GM12878 (cell line): Measurements from ENCODE around the gene TEX10. TPM values are rescaled to one million over a fixed set of nuclear protein-coding genes. Genes with fewer than 3 reads are reported as not detected.

Experiments
- ATAC-seq: fragments of 200-7000 bp; cut with Tn5 transposase; 3 replicates; pipeline ENCODE4 v1.9.1; 2020; ENCODE audit warnings: mild to moderate bottlenecking, moderate library complexity
- BruUV-seq: library from RNA; stranded (reverse); fragments of 400-500 nt; replicated peaks from 2 replicates; lab custom pipeline; 2021; lab: Mats Ljungman, UMichigan
- CTCF ChIA-PET: fragments of 300-600 bp; sonication (Branson Sonifier 250); formaldehyde crosslinking; extraction: SDS; loops from one replicate; lab custom pipeline; 2021; ENCODE audit warnings: inconsistent platforms; lab: Yijun Ruan, JAX
- POLR2A ChIA-PET: fragments of 350-600 bp; formaldehyde crosslinking; extraction: SDS; loops from one replicate; lab custom pipeline; 2021; ENCODE audit warnings: inconsistent platforms; lab: Charles Lee
- RAD21 ChIA-PET: fragments of 300-600 bp; sonication (Branson Sonifier 250); formaldehyde crosslinking; loops from one replicate; lab custom pipeline; 2023; ENCODE audit warnings: antibody characterized with exemption; ENCODE audit not compliant: unreplicated experiment; lab: Charles Lee
- SMC1A ChIA-PET: fragments of 300-600 bp; sonication (Branson Sonifier 250); formaldehyde crosslinking; loops from one replicate; lab custom pipeline; 2023; ENCODE audit not compliant: unreplicated experiment, uncharacterized antibody; lab: Charles Lee
- DNase-seq: peaks from one replicate; pipeline ENCODE4 v3.0.0-alpha.2; 2011; ENCODE audit warnings: low read depth, low spot score
- FAIRE-seq: peaks from 3 replicates; lab custom pipeline; 2011; peaks lifted over from hg19 to GRCh38; lab: Jason Lieb, UNC
- H2AFZ ChIP-seq: 2 replicates; pipeline ENCODE4 v1.6.0; 2011; ENCODE audit warnings: low read depth, low read length, control low read depth; ENCODE audit not compliant: control insufficient read depth
- H3K27ac ChIP-seq: 2 replicates; pipeline ENCODE4 v1.5.1; 2011; ENCODE audit warnings: control low read depth; ENCODE audit not compliant: control insufficient read depth, insufficient read depth
- H3K27me3 ChIP-seq, 2 experiments: replicated peaks in 1 of 2; 2 replicates each; pipeline versions ENCODE4 v1.6.0 to v1.6.1; 2011; ENCODE audit warnings: low read length in 1 of 2; ENCODE audit not compliant: control insufficient read depth in 2 of 2, insufficient read depth in 2 of 2
- H3K36me3 ChIP-seq, 2 experiments: 2 replicates each; pipeline ENCODE4 v1.5.1; 2011; ENCODE audit warnings: low read length in 1 of 2; ENCODE audit not compliant: control insufficient read depth in 2 of 2, insufficient read depth in 2 of 2
- H3K4me1 ChIP-seq: 2 replicates; pipeline ENCODE4 v1.6.1; 2011; ENCODE audit warnings: mild to moderate bottlenecking, low read length, moderate library complexity, mixed read lengths; ENCODE audit not compliant: control insufficient read depth, insufficient read depth
- H3K4me2 ChIP-seq: 2 replicates; pipeline ENCODE4 v1.6.0; 2011; ENCODE audit warnings: control low read depth; ENCODE audit not compliant: control insufficient read depth, insufficient read depth
- H3K4me3 ChIP-seq: fragments of 200-600 bp; sonication (generic); 2 replicates; pipeline ENCODE4 v1.5.1; 2016
- H3K79me2 ChIP-seq: 2 replicates; pipeline ENCODE4 v1.6.0; 2011; ENCODE audit warnings: low read length; ENCODE audit not compliant: control insufficient read depth, insufficient read depth
- H3K9ac ChIP-seq: 2 replicates; pipeline ENCODE4 v1.8.0; 2011; ENCODE audit warnings: low read length, control low read depth, mixed read lengths; ENCODE audit not compliant: control insufficient read depth, insufficient read depth
- H3K9me3 ChIP-seq: replicated peaks from 3 replicates; pipeline ENCODE4 v1.5.1; 2011; ENCODE audit warnings: mild to moderate bottlenecking, low read length; ENCODE audit not compliant: control insufficient read depth, insufficient read depth
- H4K20me1 ChIP-seq: 2 replicates; pipeline ENCODE4 v1.6.0; 2011; ENCODE audit not compliant: control insufficient read depth, insufficient read depth
- CHD1 ChIP-seq: IDR thresholded peaks from 2 replicates; pipeline ENCODE4 v1.6.1; 2012; ENCODE audit warnings: low read depth, low read length, improper control_type of control experiment
- ETV6 ChIP-seq, 2 experiments: fragments of 450-650 bp in 1 of 2; IDR thresholded peaks in 1 of 2; conservative IDR thresholded peaks in 1 of 2; 2 replicates each; pipeline ENCODE4 v1.6.1; 2014; ENCODE audit warnings: antibody characterized with exemption in 1 of 2, borderline replicate concordance in 1 of 2, low read depth in 1 of 2, mild to moderate bottlenecking in 1 of 2, moderate library complexity in 1 of 2
- RAD51 ChIP-seq: fragments of 450-650 bp; IDR thresholded peaks from 2 replicates; pipeline ENCODE4 v1.6.1; 2016; ENCODE audit warnings: moderate library complexity, mild to moderate bottlenecking, inconsistent platforms
- SIN3A ChIP-seq: IDR thresholded peaks from 2 replicates; pipeline ENCODE4 v1.6.1; 2012; ENCODE audit warnings: low read depth, low read length, improper control_type of control experiment
- SMAD5 ChIP-seq: IDR thresholded peaks from 2 replicates; pipeline ENCODE4 v1.6.1; 2016; ENCODE audit warnings: antibody characterized with exemption, low read depth
- SREBF2 ChIP-seq: IDR thresholded peaks from 2 replicates; pipeline ENCODE4 v1.6.1; 2012; ENCODE audit warnings: mild to moderate bottlenecking, low read length
- ZNF207 ChIP-seq: fragments of 450-650 bp; IDR thresholded peaks from 2 replicates; pipeline ENCODE4 v1.6.1; 2014; ENCODE audit warnings: antibody characterized with exemption, mild to moderate bottlenecking, borderline replicate concordance
- WGBS: methylation state at CpG from one replicate; pipeline ENCODE4 v1.1.6; 2016; ENCODE audit warnings: low lambda C conversion rate; ENCODE audit not compliant: insufficient replicate concordance, insufficient coverage; ENCODE audit errors: missing lambda C conversion rate; 5-methylcytosine and 5-hydroxymethylcytosine counted together
- in situ Hi-C: fragments of 300-500 bp; cut with MboI; formaldehyde crosslinking; loops from 9 replicates; pipeline ENCODE4 v1.14.3; 2018; ENCODE audit warnings: mixed read lengths
- intact Hi-C: fragments of 100-400 bp; cut with micrococcal nuclease; formaldehyde crosslinking; loops from one replicate; pipeline ENCODE4 v1.14.2; 2022; ENCODE audit not compliant: unreplicated experiment
- polyA plus RNA-seq, 11 experiments: library from polyadenylated mRNA; depleted of rRNA in 4 of 11; unstranded in 6 of 11; stranded (reverse) in 5 of 11; fragments of >200 nt; fragmentation: Nextera tagmentation in 4 of 11; fragmentation: Illumina TruSeq in 1 of 11; extraction: Ambion mirVana in 4 of 11; extraction: Trizol in 1 of 11; gene quantifications; 1 replicate in 1 of 11; 2 replicates in 10 of 11; pipeline versions ENCODE4 v1.2.1 to v1.2.3, GENCODE V29; 2011 to 2016; ENCODE audit warnings: inconsistent platforms in 2 of 11, missing spikeins in 2 of 11, low read depth in 1 of 11
- total RNA-seq, 4 experiments: library from RNA; depleted of rRNA in 3 of 4; stranded (reverse); fragments of >200 nt in 3 of 4; fragmentation: Illumina TruSeq in 1 of 4; extraction: Trizol in 1 of 4; gene quantifications; 2 replicates each; pipeline versions ENCODE4 v1.2.1 to v1.2.3, GENCODE V29; 2013 to 2021
- TF ChIP-seq, protein P1 (sequence below): fragments of 150-350 bp; IDR thresholded peaks from 2 replicates; pipeline ENCODE4 v1.6.1; 2016; ENCODE audit warnings: low read depth, low read length
- TF ChIP-seq, protein P2 (sequence below): fragments of 450-650 bp; IDR thresholded peaks from 2 replicates; pipeline ENCODE4 v1.6.1; 2017; ENCODE audit warnings: low read depth, mild to moderate bottlenecking, moderate library complexity
- TF ChIP-seq, protein P3 (sequence below), 3 experiments: IDR thresholded peaks in 2 of 3; conservative IDR thresholded peaks in 1 of 3; 2 replicates each; pipeline ENCODE4 v1.5.1; 2011; ENCODE audit warnings: low read depth in 3 of 3, low read length in 3 of 3, mild to moderate bottlenecking in 3 of 3, control low read depth in 2 of 3, moderate library complexity in 2 of 3, inconsistent platforms in 1 of 3, mixed read lengths in 1 of 3; ENCODE audit not compliant: control insufficient read depth in 2 of 3, insufficient read depth in 1 of 3; ENCODE audit errors: extremely low read depth in 1 of 3

TEX10 gene
- total and polyA plus RNA-seq, 10 of the 15 experiments (the other 5 are each of a cell fraction or from before 2014, with no cell fraction given) = 17.4 to 46.6 (median 36.2) TPM

DNA sequence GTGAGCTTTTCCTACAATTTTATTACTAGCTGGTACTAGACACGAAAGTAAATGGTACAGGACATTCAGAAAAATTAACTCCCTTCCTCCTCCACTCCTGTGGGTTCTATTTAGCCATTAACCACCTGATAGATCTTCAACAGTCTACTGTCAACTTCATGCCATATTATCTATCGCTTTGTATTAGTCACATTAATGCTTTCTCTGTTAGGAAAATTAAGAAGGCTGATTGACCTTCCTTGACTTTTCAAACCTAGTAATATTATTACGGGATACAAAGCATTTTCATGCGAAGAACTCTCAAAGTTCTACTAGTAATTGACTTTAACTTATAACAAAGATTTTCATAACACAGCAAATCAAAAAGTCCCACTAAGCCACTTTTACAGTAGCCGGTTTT is 1.2 kb downstream of the TEX10 start:
- in situ Hi-C loops (no loop called here), intact Hi-C loops (loop anchor here (5.0 kb wide), 2 partner anchors 61 to 76 kb away; partner anchors contain the start of gene MSANTD3)
- H3K4me2 ChIP-seq = peak overlapping the region; percentile 49
- 12% methylated on average over 5 of the region's 5 CpGs for WGBS
- no peak for TF ChIP-seq SREBF2
- TF ChIP-seq SIN3A = no peak
- no peak for TF ChIP-seq ZNF207
- TF ChIP-seq ETV6 (conservative IDR thresholded peaks at IDR 0.05 in 1 of 2, IDR thresholded peaks at IDR 0.05 in 1 of 2; ENCODE audit: borderline replicate concordance in 1 of 2, low read depth in 1 of 2) = no peak
- TF ChIP-seq, protein P1, sequence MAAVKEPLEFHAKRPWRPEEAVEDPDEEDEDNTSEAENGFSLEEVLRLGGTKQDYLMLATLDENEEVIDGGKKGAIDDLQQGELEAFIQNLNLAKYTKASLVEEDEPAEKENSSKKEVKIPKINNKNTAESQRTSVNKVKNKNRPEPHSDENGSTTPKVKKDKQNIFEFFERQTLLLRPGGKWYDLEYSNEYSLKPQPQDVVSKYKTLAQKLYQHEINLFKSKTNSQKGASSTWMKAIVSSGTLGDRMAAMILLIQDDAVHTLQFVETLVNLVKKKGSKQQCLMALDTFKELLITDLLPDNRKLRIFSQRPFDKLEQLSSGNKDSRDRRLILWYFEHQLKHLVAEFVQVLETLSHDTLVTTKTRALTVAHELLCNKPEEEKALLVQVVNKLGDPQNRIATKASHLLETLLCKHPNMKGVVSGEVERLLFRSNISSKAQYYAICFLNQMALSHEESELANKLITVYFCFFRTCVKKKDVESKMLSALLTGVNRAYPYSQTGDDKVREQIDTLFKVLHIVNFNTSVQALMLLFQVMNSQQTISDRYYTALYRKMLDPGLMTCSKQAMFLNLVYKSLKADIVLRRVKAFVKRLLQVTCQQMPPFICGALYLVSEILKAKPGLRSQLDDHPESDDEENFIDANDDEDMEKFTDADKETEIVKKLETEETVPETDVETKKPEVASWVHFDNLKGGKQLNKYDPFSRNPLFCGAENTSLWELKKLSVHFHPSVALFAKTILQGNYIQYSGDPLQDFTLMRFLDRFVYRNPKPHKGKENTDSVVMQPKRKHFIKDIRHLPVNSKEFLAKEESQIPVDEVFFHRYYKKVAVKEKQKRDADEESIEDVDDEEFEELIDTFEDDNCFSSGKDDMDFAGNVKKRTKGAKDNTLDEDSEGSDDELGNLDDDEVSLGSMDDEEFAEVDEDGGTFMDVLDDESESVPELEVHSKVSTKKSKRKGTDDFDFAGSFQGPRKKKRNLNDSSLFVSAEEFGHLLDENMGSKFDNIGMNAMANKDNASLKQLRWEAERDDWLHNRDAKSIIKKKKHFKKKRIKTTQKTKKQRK = no peak
- TF ChIP-seq, protein P2, sequence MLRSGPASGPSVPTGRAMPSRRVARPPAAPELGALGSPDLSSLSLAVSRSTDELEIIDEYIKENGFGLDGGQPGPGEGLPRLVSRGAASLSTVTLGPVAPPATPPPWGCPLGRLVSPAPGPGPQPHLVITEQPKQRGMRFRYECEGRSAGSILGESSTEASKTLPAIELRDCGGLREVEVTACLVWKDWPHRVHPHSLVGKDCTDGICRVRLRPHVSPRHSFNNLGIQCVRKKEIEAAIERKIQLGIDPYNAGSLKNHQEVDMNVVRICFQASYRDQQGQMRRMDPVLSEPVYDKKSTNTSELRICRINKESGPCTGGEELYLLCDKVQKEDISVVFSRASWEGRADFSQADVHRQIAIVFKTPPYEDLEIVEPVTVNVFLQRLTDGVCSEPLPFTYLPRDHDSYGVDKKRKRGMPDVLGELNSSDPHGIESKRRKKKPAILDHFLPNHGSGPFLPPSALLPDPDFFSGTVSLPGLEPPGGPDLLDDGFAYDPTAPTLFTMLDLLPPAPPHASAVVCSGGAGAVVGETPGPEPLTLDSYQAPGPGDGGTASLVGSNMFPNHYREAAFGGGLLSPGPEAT = no peak
- TF ChIP-seq, protein P3, sequence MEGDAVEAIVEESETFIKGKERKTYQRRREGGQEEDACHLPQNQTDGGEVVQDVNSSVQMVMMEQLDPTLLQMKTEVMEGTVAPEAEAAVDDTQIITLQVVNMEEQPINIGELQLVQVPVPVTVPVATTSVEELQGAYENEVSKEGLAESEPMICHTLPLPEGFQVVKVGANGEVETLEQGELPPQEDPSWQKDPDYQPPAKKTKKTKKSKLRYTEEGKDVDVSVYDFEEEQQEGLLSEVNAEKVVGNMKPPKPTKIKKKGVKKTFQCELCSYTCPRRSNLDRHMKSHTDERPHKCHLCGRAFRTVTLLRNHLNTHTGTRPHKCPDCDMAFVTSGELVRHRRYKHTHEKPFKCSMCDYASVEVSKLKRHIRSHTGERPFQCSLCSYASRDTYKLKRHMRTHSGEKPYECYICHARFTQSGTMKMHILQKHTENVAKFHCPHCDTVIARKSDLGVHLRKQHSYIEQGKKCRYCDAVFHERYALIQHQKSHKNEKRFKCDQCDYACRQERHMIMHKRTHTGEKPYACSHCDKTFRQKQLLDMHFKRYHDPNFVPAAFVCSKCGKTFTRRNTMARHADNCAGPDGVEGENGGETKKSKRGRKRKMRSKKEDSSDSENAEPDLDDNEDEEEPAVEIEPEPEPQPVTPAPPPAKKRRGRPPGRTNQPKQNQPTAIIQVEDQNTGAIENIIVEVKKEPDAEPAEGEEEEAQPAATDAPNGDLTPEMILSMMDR (IDR thresholded peaks at IDR 0.05 in 2 of 3, conservative IDR thresholded peaks at IDR 0.05 in 1 of 3; ENCODE audit: control insufficient read depth in 2 of 3, extremely low read depth in 1 of 3, insufficient read depth in 1 of 3, low read depth in 3 of 3, low read length in 3 of 3) = no peak
- TF ChIP-seq SMAD5 = no peak
- TF ChIP-seq CHD1 = no peak
- no peak for TF ChIP-seq RAD51
- H4K20me1 ChIP-seq = no peaks in the 10 kb centered on the region
- H3K27me3 ChIP-seq = no peaks in the 10 kb centered on the region
- peak overlapping the region; percentile 82 for H3K27ac ChIP-seq
- no peak for FAIRE-seq
- no peaks in the 10 kb centered on the region; the same call in 2 of the 3 replicates for H3K9me3 ChIP-seq
- ChIA-PET SMC1A (interaction anchor here (0.6 to 4.5 kb wide), 8 partner anchors 9 to 960 kb away, joined by 3 to 17 read pairs (median 4); no protein-coding TSS in a partner anchor), CTCF (interaction anchor here (0.7 to 3.9 kb wide), 7 partner anchors 9 to 640 kb away, joined by 3 to 29 read pairs (median 3); no protein-coding TSS in a partner anchor), POLR2A (interaction anchor here (0.6 to 1.1 kb wide), 5 partner anchors 9 to 65 kb away, joined by 3 to 6 read pairs (median 4); no protein-coding TSS in a partner anchor), RAD21 (interaction anchor here (0.6 to 1.5 kb wide), 4 partner anchors 8 to 1120 kb away, joined by 3 to 4 read pairs (median 3); no protein-coding TSS in a partner anchor)
- no peak for DNase-seq
- peak overlapping the region; percentile 95 for H3K4me3 ChIP-seq
- peaks cover 8% of the 10 kb centered on the region for H3K4me1 ChIP-seq
- peaks cover 0 to 7% of the 10 kb centered on the region in 2 experiments; a peak in 2 of 4 replicates for H3K36me3 ChIP-seq
- H3K79me2 ChIP-seq = peaks cover 70% of the 10 kb centered on the region
- ATAC-seq = no peak
- peak overlapping the region; percentile 93 for H3K9ac ChIP-seq
- no TSS peak for BruUV-seq
- no peak overlapping the region for H2AFZ ChIP-seq
